CD4-positive, alpha-beta T cell treated with Interleukin-6 for 4 hours (primary cell): ENCODE results near the gene UBE2D2.
A peak's percentile ranks its signal among the peaks of the same experiment; 100 is the strongest.

ENCODE experiments used
- DNase-seq: peaks from one replicate; pipeline ENCODE4 v3.0.0-alpha.2; 2020; ENCODE audit warnings: mixed read lengths

UBE2D2 gene

GRCh38 chr5:139663207-139664085, 102.3 kb downstream of the UBE2D2 start:
- no peak for DNase-seq

- no peak for DNase-seq
Observed at GRCh38 chr5:139664086-139664693, 103.1 kb downstream of the UBE2D2 start.

GRCh38 chr5:139664727-139665351, 103.7 kb downstream of the UBE2D2 start:
- no peak for DNase-seq

- DNase-seq: no peak
Observed at GRCh38 chr5:139665626-139666025, 104.5 kb downstream of the UBE2D2 start.

GRCh38 chr5:139666551-139666950, 105.4 kb downstream of the UBE2D2 start:
- DNase-seq: no peak

GRCh38 chr5:139667001-139667729, 106.0 kb downstream of the UBE2D2 start:
- DNase-seq: no peak

- no peak for DNase-seq
Observed at GRCh38 chr5:139667730-139668063, 106.6 kb downstream of the UBE2D2 start.

- peak; percentile 42 for DNase-seq
Observed at GRCh38 chr5:139668064-139668880, 107.1 kb downstream of the UBE2D2 start.

GRCh38 chr5:139668924-139669661, 108.0 kb downstream of the UBE2D2 start:
- DNase-seq: no peak

GRCh38 chr5:139669662-139670368, 108.7 kb downstream of the UBE2D2 start:
- DNase-seq: peak; percentile 26

GRCh38 chr5:139670369-139671095, 109.4 kb downstream of the UBE2D2 start:
- no peak for DNase-seq

- DNase-seq: no peak
Observed at GRCh38 chr5:139671096-139671841, 110.1 kb downstream of the UBE2D2 start.

GRCh38 chr5:139675213-139675612, 114.1 kb downstream of the UBE2D2 start:
- no peak for DNase-seq

- DNase-seq: no peak
Observed at GRCh38 chr5:139675825-139676224, 114.7 kb downstream of the UBE2D2 start.

GRCh38 chr5:139676406-139676805, 115.3 kb downstream of the UBE2D2 start:
- no peak for DNase-seq

GRCh38 chr5:139676951-139677735, 116.0 kb downstream of the UBE2D2 start:
- DNase-seq: no peak
